SK-MEL-5 (cell line): ENCODE data around the gene NOSIP. TPM values are rescaled to one million over a fixed set of nuclear protein-coding genes. Genes with fewer than 3 reads are reported as not detected.
"Not testable (repeated sequence)": the region's sequence is repeated elsewhere in the genome, so short reads cannot be mapped to it uniquely, and the experiment has no call there.

ENCODE experiments used
- DNase-seq: peaks from one replicate; pipeline ENCODE4 v3.0.0-alpha.2; 2016; ENCODE audit warnings: low read depth, low spot score
- in situ Hi-C: cut with HindIII; loops from 2 replicates; pipeline ENCODE4 v1.10.0; 2016; ENCODE audit warnings: low sequenced_read_pairs, high pct_unique_total_duplicates, low pct_unique_long_range_greater_than_20kb
- polyA plus RNA-seq, 2 experiments: library from polyadenylated mRNA; depleted of rRNA; stranded (reverse); fragments of >200 nt; gene quantifications; 2 replicates each; pipeline ENCODE4 v1.2.3, GENCODE V29; 2015
- total RNA-seq: library from RNA; depleted of rRNA; stranded (reverse); fragments of >200 nt; shearing (Covaris generic); gene quantifications from 2 replicates; pipeline ENCODE4 v1.2.3, GENCODE V29; 2014; rRNA removed

The NOSIP gene, protein sequence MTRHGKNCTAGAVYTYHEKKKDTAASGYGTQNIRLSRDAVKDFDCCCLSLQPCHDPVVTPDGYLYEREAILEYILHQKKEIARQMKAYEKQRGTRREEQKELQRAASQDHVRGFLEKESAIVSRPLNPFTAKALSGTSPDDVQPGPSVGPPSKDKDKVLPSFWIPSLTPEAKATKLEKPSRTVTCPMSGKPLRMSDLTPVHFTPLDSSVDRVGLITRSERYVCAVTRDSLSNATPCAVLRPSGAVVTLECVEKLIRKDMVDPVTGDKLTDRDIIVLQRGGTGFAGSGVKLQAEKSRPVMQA
- total RNA-seq, result 38.4 and 46.5 TPM in 2 replicates
- polyA plus RNA-seq (2015; cell fraction: cytosol; rRNA removed), result 32.8 and 37.5 TPM in 2 replicates
- polyA plus RNA-seq (2015; cell fraction: nucleus; rRNA removed), result 48.0 and 63.8 TPM in 2 replicates

DNA sequence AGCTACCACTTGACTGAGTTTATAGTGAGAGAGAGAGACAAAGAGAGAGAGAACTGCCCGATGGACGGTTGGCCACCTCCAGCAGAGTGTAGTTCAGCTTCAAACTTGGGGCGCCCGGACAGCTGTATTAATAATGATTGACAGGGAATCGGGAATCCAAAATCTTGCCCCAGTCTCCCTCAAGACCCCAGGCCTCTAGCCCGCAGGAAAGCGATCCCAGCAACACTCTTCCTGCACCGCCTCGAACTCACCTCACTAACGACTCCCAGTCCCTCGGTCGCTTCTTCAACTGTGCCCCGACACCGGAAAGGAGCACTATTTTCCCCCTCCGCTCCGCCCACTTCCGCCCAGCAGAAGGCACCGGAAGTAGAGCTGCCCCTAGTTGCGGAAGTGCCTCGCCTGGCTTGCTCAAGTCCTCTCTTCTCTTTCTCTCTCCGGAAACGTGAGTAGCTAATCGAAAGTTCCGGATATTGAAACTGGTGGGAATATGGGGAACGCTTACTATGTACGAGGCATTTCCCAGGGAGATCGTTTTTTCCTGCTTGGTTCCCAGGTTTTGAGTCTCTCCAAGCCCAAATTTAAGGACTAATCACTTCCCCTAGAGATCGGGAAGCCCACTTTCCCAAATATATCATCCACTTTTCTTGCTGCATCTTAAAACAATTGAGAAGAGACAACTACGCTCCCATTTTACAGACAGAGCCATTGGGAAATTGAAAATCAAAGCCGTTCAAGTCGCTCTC lies at the start of gene NOSIP:
NOSIP (minus strand) TSS at position 293 of the 743 bp plus-strand sequence. CDS start 19,865 bp downstream, outside the sequence.
- peak; percentile 96 for DNase-seq
- in situ Hi-C loops, result no loop called here

GRCh38 chr19:49629659-49630058 lies 49.3 kb upstream of the NOSIP start:
- DNase-seq, result no peak
- in situ Hi-C loops, result no loop called here

- no peak for DNase-seq
- in situ Hi-C loops, result no loop called here
Observed at GRCh38 chr19:49626226-49626625, 45.9 kb upstream of the NOSIP start.

- in situ Hi-C loops, result no loop called here
- no peak for DNase-seq
Observed at GRCh38 chr19:49624967-49625910, 44.9 kb upstream of the NOSIP start.

DNA sequence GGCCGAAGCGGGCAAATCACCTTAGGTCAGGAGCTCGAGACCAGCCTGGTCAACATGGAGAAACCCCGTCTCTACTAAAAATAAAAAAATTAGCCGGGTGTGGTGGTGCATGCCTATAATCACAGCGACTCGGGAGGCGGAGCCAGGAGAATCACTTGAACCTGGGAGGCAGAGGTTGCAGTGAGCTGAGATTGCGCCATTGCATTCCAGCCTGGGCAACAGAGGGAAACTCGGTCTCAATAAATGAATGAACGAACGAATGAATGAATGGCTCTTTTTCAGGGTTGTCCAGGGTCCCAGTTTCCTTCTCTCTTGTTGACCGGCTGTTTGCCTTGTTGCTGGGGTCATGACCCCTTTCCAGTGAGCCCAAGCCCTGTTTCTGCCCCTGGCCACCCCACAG lies 37.5 kb upstream of the NOSIP start:
- in situ Hi-C loops, DNase-seq: not testable (repeated sequence)

DNA sequence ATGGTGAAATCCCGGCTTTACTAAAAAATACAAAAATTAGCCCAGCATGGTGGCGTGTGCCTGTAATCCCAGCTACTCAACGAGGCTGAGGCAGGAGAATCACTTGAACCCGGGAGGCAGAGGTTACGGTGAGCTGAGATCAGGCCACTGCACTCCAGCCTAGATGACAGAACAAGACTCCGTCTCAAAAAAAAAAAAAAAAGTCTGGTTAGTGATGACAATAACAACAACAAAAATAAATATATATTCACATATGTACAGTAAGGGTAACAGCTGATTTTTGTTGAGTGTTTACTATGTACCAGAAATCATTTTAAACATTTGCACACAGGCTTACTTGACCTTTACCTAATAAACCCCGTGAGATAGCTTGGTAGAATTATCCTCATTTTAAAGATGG lies 36.6 kb upstream of the NOSIP start:
- no peak for DNase-seq
- in situ Hi-C loops, result no loop called here

DNA sequence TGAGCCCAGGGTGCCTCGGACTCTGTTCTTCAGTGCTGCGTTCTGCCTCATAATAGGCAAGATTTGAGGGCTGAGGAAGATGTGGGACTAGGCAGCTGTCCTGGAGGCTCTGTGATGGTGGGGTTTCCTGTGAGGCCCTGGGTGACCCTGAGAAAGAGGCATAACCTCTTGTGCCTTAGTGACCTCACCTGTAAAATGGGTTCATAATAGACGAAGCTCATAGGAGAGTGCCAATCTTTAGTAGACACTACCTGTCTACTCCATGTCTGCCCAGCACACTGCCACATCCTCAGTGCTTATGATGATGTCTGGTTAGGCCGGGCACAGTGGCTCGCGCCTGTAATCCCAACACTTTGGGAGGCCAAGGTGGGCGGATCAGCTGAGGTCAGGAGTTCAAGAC lies 36.2 kb upstream of the NOSIP start:
- no peak for DNase-seq
- in situ Hi-C loops, result no loop called here

GRCh38 chr19:49615861-49616260 lies 35.5 kb upstream of the NOSIP start:
- DNase-seq, result no peak
- in situ Hi-C loops, result no loop called here

- in situ Hi-C loops, result no loop called here
- DNase-seq, result no peak
Observed at GRCh38 chr19:49614096-49614833, 33.9 kb upstream of the NOSIP start.

- DNase-seq, result peak; percentile 26
- in situ Hi-C loops, result no loop called here
Observed at GRCh38 chr19:49613374-49613773, 33.0 kb upstream of the NOSIP start.

GRCh38 chr19:49609499-49610092 lies 29.2 kb upstream of the NOSIP start:
- no peak for DNase-seq
- in situ Hi-C loops, result no loop called here

GRCh38 chr19:49605605-49606004 lies 25.2 kb upstream of the NOSIP start:
- in situ Hi-C loops, result no loop called here
- DNase-seq, result no peak

DNA sequence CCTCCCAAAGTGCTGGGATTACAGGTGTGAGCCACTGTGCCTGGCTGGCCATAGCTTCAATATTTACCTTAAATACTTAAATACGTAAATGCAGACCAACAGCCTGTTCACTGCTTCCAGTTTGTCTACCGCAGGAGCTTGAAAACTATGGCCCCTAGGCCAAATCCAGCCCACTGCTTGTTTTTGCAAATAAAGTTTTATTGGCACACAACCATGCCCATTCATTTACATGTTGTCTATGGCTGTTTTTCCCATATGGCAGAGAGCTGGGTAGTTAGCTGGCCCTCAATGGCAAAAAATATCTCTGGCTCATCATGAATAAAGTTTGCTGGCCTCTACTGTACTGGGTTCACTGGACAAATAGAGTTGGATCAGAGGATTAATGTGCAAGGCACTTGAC lies 22.4 kb upstream of the NOSIP start:
- no peak for DNase-seq
- in situ Hi-C loops, result no loop called here

DNA sequence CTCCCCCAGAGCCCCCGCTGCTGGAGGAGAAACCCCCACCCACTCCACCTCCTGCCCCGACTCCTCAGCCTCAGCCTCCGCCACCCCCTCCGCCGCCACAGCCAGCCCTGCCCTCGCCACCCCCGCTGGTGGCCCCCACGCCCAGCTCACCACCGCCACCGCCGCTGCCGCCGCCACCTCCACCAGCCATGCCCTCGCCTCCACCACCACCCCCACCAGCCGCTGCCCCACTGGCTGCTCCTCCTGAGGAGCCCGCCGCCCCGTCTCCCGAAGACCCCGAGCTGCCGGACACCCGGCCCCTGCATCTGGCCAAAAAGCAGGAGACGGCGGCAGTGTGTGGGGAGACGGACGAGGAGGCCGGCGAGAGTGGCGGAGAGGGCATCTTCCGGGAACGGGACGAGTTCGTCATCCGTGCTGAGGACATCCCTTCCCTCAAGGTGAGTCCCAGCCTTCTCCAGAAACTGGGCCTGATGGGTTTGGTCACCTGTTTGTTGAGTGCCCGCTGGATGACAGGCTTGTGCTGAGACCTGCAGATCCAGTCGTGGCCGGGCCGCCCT lies 21.2 kb upstream of the NOSIP start:
- DNase-seq, result no peak
- in situ Hi-C loops, result no loop called here

GRCh38 chr19:49599378-49600295 lies 19.3 kb upstream of the NOSIP start:
- DNase-seq, result no peak
- in situ Hi-C loops, result no loop called here

DNA sequence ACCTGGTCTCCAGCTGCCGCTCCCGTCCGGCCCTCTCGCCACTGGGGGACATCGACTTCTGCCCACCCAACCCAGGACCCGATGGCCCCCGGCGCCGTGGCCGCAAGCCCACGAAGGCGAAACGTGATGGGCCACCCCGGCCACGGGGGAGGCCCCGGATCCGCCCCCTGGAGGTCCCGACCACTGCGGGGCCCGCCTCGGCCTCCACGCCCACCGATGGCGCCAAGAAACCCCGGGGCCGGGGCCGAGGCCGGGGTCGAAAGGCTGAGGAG lies 17.3 kb upstream of the NOSIP start:
- DNase-seq, result no peak
- in situ Hi-C loops, result no loop called here
